Thoracic aorta (tissue), 2 donors: Measurements from ENCODE around the gene ZDHHC11B. TPM values are rescaled to one million over a fixed set of nuclear protein-coding genes. Genes with fewer than 3 reads are reported as not detected.

Experiments
- ATAC-seq: fragments of 150-250 bp; one replicate; pipeline ENCODE4 v1.8.0; 2017; ENCODE audit warnings: low read depth; ENCODE audit not compliant: insufficient number of reproducible peaks, low FRiP score
- DNase-seq: peaks from one replicate; pipeline ENCODE4 v3.0.0-alpha.2; 2020; ENCODE audit warnings: low spot score
- H3K27ac ChIP-seq, 2 donors: fragments of 200-600 bp; sonication (generic); 1 replicate in 1 of 2; 2 replicates in 1 of 2; pipeline ENCODE4 v1.5.1; 2016; ENCODE audit warnings: mild to moderate bottlenecking in 2 of 2, moderate library complexity in 2 of 2
- H3K27me3 ChIP-seq: fragments of 200-600 bp; sonication (generic); replicated peaks from 2 replicates; pipeline ENCODE4 v1.6.0; 2016; ENCODE audit warnings: mild to moderate bottlenecking; ENCODE audit not compliant: insufficient read depth
- H3K36me3 ChIP-seq: fragments of 200-600 bp; sonication (generic); one replicate; pipeline ENCODE4 v1.5.1; 2016
- H3K4me1 ChIP-seq, 2 donors: fragments of 200-600 bp; sonication (generic); 1 replicate in 1 of 2; 2 replicates in 1 of 2; pipeline versions ENCODE4 v1.5.1 to v1.6.0; 2016; ENCODE audit warnings: low read depth in 2 of 2, mild to moderate bottlenecking in 1 of 2; ENCODE audit not compliant: control insufficient read depth in 1 of 2
- H3K4me3 ChIP-seq: fragments of 200-600 bp; sonication (generic); 2 replicates; pipeline ENCODE4 v1.5.1; 2016; ENCODE audit warnings: mild to moderate bottlenecking
- H3K9me3 ChIP-seq: fragments of 200-600 bp; sonication (generic); 2 replicates; pipeline ENCODE4 v1.5.1; 2016
- total RNA-seq, 2 donors: library from RNA; depleted of rRNA; stranded (reverse); fragments of >200 nt; gene quantifications; one replicate each; pipeline versions ENCODE4 v1.1.0 to v1.2.3, GENCODE V29; 2016
- TF ChIP-seq, protein P1 (sequence below): fragments of 200-600 bp; sonication (generic); IDR thresholded peaks from one replicate; pipeline ENCODE4 v1.5.1; 2019; ENCODE audit warnings: antibody characterized with exemption

ZDHHC11B gene
- total RNA-seq, 2 donors from 2014 or later, result 1.8 to 8.7 TPM

DNA sequence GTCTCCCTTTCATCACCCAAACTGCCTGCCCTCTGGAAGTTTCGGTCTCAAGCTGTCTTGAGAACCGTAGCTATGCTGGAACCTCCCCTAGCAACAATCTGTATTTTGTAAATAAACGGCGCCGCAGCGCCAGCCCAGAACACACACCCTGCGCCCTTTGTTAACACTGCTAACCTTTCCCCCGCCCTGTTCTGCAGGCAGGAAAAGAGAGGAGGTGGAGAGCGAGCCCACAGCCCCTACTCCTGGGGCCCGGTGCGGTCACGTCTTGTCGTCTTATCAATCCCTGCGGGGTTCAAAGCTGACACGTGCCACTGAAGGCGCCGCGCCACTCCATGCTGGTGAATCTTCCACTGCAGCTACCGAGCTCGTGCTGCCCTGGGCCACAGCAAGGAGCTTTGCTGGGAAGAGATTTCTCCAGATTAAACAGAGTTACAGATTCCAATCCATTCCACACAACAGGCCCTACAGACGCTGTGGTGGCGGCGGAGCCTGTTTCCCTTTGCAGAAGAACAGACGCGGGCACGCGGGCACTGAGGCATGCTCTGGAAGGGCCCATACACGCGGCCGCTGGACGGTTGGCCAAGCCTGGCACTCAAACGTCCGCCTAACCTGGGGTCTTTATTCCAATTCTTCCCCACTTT is 25.3 kb downstream of the ZDHHC11B start:
- Histone ChIP-seq H3K27ac (no peak overlapping the region), H3K9me3 (no peaks in the 10 kb centered on the region), H3K27me3 (no peaks in the 10 kb centered on the region), H3K36me3 (no peaks in the 10 kb centered on the region), H3K4me3 (no peak overlapping the region), H3K4me1 (no peaks in the 10 kb centered on the region)
- no peak for ATAC-seq
- no peak for DNase-seq
- TF ChIP-seq, protein P1, sequence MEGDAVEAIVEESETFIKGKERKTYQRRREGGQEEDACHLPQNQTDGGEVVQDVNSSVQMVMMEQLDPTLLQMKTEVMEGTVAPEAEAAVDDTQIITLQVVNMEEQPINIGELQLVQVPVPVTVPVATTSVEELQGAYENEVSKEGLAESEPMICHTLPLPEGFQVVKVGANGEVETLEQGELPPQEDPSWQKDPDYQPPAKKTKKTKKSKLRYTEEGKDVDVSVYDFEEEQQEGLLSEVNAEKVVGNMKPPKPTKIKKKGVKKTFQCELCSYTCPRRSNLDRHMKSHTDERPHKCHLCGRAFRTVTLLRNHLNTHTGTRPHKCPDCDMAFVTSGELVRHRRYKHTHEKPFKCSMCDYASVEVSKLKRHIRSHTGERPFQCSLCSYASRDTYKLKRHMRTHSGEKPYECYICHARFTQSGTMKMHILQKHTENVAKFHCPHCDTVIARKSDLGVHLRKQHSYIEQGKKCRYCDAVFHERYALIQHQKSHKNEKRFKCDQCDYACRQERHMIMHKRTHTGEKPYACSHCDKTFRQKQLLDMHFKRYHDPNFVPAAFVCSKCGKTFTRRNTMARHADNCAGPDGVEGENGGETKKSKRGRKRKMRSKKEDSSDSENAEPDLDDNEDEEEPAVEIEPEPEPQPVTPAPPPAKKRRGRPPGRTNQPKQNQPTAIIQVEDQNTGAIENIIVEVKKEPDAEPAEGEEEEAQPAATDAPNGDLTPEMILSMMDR, result no peak

DNA sequence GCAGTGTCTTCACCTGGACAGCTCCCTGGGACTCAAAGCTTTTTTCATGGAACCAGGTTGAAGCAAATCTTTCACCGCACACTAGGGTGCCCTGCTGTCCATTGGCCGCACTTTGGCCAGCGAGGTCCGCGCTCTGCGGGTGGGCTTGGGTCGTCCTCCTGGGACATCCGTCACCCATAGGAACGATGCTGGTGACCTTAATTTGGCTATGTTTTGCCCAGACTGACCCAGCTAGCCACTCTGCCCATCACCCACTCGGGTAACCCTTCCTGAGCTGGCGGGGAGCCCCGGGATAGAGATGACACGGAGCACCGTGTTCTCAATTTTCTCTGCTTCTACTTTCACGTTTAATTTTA is 25.9 kb downstream of the ZDHHC11B start:
- no peaks in the 10 kb centered on the region for H3K27me3 ChIP-seq
- DNase-seq, result no peak
- TF ChIP-seq, protein P1, result no peak
- no peaks in the 10 kb centered on the region for H3K9me3 ChIP-seq
- no peak overlapping the region for H3K27ac ChIP-seq
- H3K36me3 ChIP-seq, result no peaks in the 10 kb centered on the region
- no peaks in the 10 kb centered on the region for H3K4me1 ChIP-seq
- H3K4me3 ChIP-seq, result no peak overlapping the region
- ATAC-seq, result no peak

DNA sequence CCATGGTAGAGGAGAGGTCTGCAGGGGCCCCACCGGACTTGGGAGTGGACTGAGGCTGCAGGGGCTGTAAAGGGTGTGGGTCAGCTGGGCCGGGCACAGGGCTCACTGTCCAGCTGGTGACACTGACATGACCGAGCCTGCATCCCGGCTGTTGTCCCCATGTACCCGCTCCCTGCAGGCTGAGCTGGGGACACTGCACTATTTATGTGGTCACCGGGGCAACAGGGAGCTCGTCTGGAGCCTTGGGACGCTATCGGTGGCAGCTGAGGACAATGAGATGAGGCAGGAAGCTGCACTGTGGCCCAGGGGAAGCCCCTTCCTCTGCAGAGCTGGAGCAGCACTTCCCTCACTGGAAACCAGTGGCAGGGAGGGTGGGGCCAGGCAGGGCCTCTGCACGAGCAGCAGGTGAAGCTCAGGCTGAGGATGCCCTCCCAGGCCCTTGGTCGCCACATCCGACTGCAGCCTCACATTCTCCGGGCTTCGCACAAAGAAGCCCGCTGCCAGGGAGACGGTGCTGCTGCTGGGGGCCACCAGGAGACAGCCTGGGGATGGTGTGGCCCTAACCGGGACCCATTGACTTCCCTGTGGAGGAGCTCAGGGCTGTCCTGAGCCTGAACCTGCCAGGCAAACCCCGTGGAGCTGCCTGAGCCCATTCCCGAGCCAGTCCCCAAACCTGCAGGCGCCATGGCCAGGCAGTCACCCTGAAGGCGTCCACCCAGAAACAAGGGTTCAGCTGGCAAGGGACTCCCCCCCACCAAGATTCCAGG is 26.4 kb downstream of the ZDHHC11B start:
- ATAC-seq, result no peak
- TF ChIP-seq, protein P1, result no peak
- Histone ChIP-seq H3K27ac (no peak overlapping the region), H3K36me3 (no peaks in the 10 kb centered on the region), H3K27me3 (no peaks in the 10 kb centered on the region), H3K4me3 (no peak overlapping the region), H3K9me3 (no peaks in the 10 kb centered on the region), H3K4me1 (no peaks in the 10 kb centered on the region)
- no peak for DNase-seq

DNA sequence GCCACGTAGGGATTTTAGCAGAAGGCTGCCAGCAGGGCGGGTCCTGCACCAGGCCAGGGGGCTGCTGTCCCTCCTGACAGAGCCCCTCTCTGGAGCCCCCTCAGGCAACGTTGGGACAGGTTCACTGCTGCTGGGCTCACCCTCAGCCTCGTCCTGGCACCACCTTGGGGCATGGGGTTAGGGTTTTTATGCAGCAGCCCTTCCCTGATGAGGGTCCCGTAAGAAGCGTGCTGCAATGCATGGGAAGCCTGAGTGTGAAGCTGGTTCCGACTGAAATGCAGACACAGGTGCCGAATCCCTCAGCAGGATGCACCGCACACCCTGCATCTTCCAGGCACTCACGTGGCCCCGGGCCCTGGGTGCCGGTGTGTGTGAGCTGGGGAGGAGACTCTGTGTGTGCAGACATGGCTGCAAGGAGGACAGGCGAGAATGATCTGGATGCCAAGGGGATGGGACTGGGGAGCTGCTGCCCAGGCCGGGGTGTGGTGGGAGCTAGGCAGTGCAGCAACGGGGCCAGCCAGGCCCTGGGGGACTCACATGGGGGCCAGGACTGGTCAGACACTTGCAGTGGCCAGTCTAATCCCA is 27.1 kb downstream of the ZDHHC11B start:
- no peak for DNase-seq

DNA sequence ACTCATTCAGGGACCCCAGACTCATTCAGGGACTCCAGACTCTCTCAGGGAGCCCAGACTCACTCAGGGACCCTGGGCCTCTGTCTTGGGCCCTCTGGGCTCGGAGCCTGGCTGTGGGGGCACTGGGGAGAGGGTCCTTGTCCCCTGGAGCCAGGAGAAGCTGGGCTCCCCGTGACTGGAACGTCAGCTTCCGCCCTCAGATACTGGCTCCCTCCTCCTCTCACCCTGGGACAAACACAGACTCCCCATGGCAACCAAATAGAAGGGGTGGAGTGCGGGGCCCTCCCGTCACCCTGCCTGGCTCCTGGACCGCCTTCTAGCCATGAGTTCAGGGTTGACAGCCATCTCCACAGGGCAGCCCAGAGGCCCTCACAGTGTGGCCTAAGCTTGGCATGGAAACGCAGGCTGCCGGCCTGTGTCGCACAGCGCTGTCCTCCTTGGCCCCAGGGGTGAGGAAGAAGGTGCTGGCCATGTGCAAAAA is 27.6 kb downstream of the ZDHHC11B start:
- no peaks in the 10 kb centered on the region for H3K27me3 ChIP-seq
- no peak for DNase-seq
- H3K9me3 ChIP-seq, result no peaks in the 10 kb centered on the region
- H3K36me3 ChIP-seq, result no peaks in the 10 kb centered on the region
- no peak overlapping the region for H3K27ac ChIP-seq
- no peak for ATAC-seq
- no peak overlapping the region for H3K4me3 ChIP-seq
- TF ChIP-seq, protein P1, result no peak
- H3K4me1 ChIP-seq, result no peaks in the 10 kb centered on the region

More for the DNA sequence above, 27.1 kb downstream of the ZDHHC11B start:
- Histone ChIP-seq H3K9me3 (no peaks in the 10 kb centered on the region), H3K4me3 (no peak overlapping the region), H3K36me3 (no peaks in the 10 kb centered on the region), H3K27me3 (no peaks in the 10 kb centered on the region), H3K4me1 (no peaks in the 10 kb centered on the region), H3K27ac (no peak overlapping the region)
- ATAC-seq, result no peak
- TF ChIP-seq, protein P1, result no peak
